Urinary bladder (tissue), 4 donors: ENCODE measurements around the gene DLEC1. TPM values are rescaled to one million over a fixed set of nuclear protein-coding genes. Genes with fewer than 3 reads are reported as not detected.
"Not testable (repeated sequence)": the region's sequence is repeated elsewhere in the genome, so short reads cannot be mapped to it uniquely, and the experiment has no call there.

ENCODE experiments used
- DNase-seq: peaks from one replicate; pipeline ENCODE4 v3.0.0-alpha.2; 2015; ENCODE audit errors: extremely low spot score
- H3K27ac ChIP-seq: one replicate; pipeline ENCODE4 v1.5.1; 2013; ENCODE audit warnings: low read depth, mild to moderate bottlenecking, moderate library complexity
- H3K36me3 ChIP-seq: one replicate; pipeline ENCODE4 v1.6.1; 2013; ENCODE audit warnings: mild to moderate bottlenecking, moderate library complexity; ENCODE audit not compliant: insufficient read depth
- H3K4me1 ChIP-seq: one replicate; pipeline ENCODE4 v1.6.1; 2013; ENCODE audit warnings: mild to moderate bottlenecking, moderate library complexity; ENCODE audit not compliant: insufficient read depth
- H3K4me3 ChIP-seq: one replicate; pipeline ENCODE4 v1.5.1; 2013; ENCODE audit warnings: low read depth, low read length
- WGBS: extraction: QIAGEN DNeasy Blood & Tissue Kit; methylation state at CpG from one replicate; pipeline ENCODE4 v1.1.7; 2013; 5-methylcytosine and 5-hydroxymethylcytosine counted together
- polyA plus RNA-seq: library from polyadenylated mRNA; stranded (reverse); fragments of 200-250 nt; gene quantifications from one replicate; pipeline ENCODE4 v1.2.3, GENCODE V29; 2013
- total RNA-seq: library from RNA; depleted of rRNA; stranded (reverse); fragments of >200 nt; gene quantifications from one replicate; pipeline ENCODE4 v1.2.3, GENCODE V29; 2014
- donor health status: healthy with polysubstance abuse.
- donor health status: healthy.

The DLEC1 gene
- total and polyA plus RNA-seq, 2 donors = 0.29 to 0.42 TPM

DNA sequence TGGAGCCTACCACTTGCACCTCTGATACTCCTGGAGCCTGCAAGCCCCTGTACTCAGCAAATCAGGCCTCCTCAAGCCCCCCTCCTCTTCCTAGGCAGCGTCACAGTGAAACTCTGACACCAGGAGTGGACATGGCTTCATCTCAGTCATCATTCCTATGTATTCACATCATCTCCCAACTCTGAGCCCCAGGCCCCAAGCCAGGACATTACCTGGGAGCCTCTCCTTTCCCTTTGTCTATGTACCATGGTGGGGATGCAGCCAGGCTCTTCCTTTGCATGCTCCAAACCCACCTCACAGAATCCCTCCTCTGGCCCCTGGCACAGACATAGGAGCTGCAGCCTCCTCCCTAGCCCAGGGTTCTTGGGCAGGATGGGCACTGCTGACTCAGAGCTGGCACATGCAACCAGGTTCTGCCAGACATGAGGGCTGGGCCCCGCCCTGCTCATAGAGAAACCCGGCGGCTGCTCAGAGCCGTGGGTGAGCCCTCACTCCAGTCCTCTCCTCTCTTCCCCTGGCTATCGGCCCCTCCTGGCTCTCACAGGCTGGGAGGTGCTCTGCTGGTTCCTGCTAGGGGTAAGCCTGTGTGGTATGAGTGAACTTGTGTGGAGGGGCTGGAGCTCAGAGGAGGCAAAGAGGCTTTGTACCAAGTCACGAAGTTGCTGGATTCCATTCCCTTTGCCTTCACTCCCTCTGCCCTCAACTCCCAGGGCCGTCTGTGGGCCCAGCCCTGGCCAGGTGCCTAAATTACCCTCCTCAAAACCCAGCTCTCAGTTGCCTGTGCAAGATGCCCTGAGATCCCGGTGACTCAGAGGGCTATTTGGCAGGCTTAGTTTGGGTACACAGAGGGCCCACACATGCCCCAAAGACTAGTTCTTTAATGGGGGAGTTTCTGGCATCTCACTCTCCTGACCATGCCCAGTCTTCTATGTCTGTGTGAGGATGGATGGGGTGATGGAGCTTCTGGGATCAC, 7.7 kb upstream of the DLEC1 start:
- DNase-seq = no peak
- peak overlapping the region; percentile 51 for H3K27ac ChIP-seq
- no peaks in the 10 kb centered on the region for H3K4me1 ChIP-seq
- H3K36me3 ChIP-seq = no peaks in the 10 kb centered on the region
- 57% methylated on average over 9 of the region's 9 CpGs for WGBS
- H3K4me3 ChIP-seq = no peak overlapping the region

DNA sequence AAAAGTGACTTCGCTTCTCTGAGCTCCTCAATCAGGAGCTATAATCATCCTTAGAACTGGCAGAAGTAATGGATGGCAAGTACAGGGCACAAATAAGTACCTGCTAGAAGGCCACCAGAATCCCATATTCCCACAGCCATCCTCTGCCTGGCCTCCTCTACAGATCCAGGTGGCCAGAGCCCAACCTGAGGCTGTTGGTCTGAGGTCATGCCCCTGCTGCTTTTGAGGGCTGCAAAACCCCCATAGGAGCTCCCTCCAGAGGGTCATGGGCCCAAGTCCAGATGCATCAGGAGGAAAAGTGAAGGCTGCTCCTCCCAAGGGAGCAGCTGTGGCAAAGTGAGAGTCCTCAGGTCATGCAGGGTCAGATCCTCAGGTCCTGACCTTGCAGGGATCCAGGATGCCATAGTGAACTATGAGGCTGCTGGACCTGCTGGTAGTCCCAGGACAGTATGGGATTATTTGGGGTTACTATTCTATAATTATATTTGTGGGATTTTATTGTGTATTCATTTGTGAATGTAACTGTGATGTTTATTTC, 6.6 kb upstream of the DLEC1 start:
- H3K4me1 ChIP-seq = no peaks in the 10 kb centered on the region
- H3K36me3 ChIP-seq = no peaks in the 10 kb centered on the region
- no peak overlapping the region for H3K27ac ChIP-seq
- no peak overlapping the region for H3K4me3 ChIP-seq
- DNase-seq = no peak
- 98% methylated on average over 1 of the region's 1 CpG for WGBS

DNA sequence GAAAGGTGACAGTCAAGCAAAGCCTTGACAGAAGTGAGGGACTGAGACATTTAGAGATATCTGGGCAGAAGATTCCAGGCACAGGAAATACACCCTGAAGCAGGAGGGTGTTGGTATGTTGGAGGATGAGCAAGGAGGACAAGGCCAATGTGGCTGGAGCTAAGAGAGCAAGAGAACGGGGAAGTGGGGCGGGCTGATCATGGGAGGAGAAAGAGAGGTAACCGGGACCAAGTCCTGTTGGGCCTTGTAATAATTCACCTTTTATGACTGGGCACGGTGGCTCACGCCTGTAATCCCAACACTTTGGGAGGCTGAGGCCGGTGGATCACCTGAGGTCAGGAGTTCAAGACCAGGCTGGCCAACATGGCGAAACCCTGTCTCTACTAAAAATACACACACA, 5.4 kb upstream of the DLEC1 start:
- not testable (repeated sequence) for H3K36me3 ChIP-seq, H3K4me3 ChIP-seq, H3K4me1 ChIP-seq, DNase-seq, H3K27ac ChIP-seq
- 87% methylated on average over 7 of the region's 7 CpGs for WGBS

DNA sequence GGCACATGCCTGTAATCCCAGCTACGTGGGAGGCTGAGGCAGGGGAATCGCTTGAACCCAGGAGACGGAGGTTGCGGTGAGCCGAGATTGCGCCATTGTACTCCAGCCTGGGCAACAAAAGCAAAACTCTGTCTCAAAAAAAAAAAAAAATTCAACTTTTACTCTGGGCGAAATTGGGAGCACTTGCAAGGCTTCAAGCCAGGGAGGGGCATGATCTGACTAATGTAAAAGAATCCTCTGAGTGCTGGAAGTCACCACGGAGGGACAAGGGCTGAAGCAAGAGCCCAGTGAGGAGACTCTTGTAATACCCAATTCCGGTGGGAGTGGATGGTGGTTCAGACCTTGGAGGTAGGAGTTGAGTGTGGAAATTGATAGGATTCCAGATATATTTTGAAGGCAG, 4.7 kb upstream of the DLEC1 start:
- not testable (repeated sequence) for H3K4me3 ChIP-seq, H3K4me1 ChIP-seq, H3K27ac ChIP-seq, H3K36me3 ChIP-seq, DNase-seq
- WGBS = 91% methylated on average over 9 of the region's 9 CpGs

- WGBS = 82% methylated on average over 5 of the region's 5 CpGs
- Histone ChIP-seq H3K27ac (no peak overlapping the region), H3K4me3 (no peak overlapping the region), H3K4me1 (no peaks in the 10 kb centered on the region), H3K36me3 (no peaks in the 10 kb centered on the region)
- no peak for DNase-seq
Measured at GRCh38 chr3:38036286-38036685, 2.7 kb upstream of the DLEC1 start.

DNA sequence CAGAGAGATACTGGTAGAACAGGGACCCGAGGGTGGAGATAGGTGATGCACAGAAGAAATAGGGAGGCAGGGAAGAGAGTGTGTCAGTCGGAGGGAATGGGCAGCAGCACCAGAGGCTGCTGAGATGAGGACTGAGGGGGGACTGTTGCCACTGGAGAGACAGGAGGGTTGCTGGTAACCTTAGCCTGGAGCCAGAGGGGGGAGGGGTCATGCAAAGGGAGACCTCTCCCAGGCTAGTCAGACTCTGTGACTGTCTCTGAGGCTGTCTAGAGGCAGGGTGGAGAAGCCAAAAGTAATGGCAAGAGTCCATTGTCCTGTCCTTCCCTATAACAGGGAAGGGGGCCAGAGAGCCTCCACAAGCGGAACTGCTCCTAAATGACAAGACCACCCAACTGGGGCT, 2.1 kb upstream of the DLEC1 start:
- Histone ChIP-seq H3K27ac (no peak overlapping the region), H3K4me3 (no peak overlapping the region), H3K4me1 (no peaks in the 10 kb centered on the region), H3K36me3 (no peaks in the 10 kb centered on the region)
- DNase-seq = no peak
- WGBS = 77% methylated on average over 3 of the region's 3 CpGs

- Histone ChIP-seq H3K36me3 (no peaks in the 10 kb centered on the region), H3K27ac (no peak overlapping the region), H3K4me3 (no peak overlapping the region), H3K4me1 (no peaks in the 10 kb centered on the region)
- DNase-seq = no peak
- 91% methylated on average over 5 of the region's 5 CpGs for WGBS
Measured at GRCh38 chr3:38038447-38038911, 529 bp upstream of the DLEC1 start.

GRCh38 chr3:38039899-38040261, 872 bp downstream of the DLEC1 start:
- Histone ChIP-seq H3K27ac (no peak overlapping the region), H3K4me1 (no peaks in the 10 kb centered on the region), H3K36me3 (no peaks in the 10 kb centered on the region), H3K4me3 (peak overlapping the region; percentile 37)
- no peak for DNase-seq
- 21% methylated on average over 11 of the region's 11 CpGs for WGBS

- no peak for DNase-seq
- Histone ChIP-seq H3K4me3 (no peak overlapping the region), H3K4me1 (no peaks in the 10 kb centered on the region), H3K36me3 (no peaks in the 10 kb centered on the region), H3K27ac (no peak overlapping the region)
- WGBS = 82% methylated on average over 5 of the region's 5 CpGs
Measured at GRCh38 chr3:38040401-38040800, 1.4 kb downstream of the DLEC1 start.

DNA sequence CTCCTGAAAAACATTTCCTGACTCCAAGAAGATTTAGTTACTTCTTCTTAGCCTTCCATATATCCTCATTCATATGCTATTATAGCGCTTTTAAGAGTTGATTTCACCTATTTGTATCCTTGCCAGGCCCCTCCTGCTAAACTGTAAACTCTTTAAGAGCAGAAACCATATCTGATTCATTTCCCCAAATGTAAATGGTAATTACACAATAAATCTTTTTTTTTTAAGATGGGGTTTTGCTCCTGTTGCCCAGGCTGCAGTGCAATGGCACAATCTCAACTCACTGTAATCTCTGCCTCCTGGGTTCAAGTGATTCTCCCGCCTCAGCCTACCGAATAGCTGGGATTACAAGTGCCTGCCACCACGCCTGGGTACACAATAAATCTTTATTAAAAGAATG, 4.5 kb downstream of the DLEC1 start:
- WGBS = 73% methylated on average over 4 of the region's 4 CpGs
- DNase-seq = no peak
- Histone ChIP-seq H3K4me1 (no peaks in the 10 kb centered on the region), H3K27ac (no peak overlapping the region), H3K4me3 (no peak overlapping the region), H3K36me3 (no peaks in the 10 kb centered on the region)

DNA sequence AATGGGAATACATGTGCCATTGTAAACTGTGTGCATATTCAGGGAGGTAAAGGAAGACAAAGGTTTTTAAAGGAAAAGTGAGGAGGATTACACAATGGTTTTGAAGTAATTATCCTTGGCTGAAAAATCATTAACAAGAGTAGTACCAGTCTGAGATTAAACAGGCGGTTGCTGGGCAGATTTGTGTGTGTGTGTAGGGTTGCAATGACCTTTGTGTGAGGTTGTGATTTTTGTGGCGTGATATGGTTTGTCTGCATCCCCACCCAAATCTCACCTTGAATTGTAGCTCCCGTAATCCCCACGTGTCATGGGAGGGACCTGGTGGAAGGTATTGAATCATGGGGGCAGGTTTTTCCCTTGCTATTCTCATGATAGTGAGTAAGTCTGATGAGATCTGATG, 7.0 kb downstream of the DLEC1 start:
- Histone ChIP-seq H3K4me3 (no peak overlapping the region), H3K27ac (no peak overlapping the region), H3K4me1 (no peaks in the 10 kb centered on the region), H3K36me3 (no peaks in the 10 kb centered on the region)
- DNase-seq = no peak
- WGBS = 91% methylated on average over 4 of the region's 4 CpGs

DNA sequence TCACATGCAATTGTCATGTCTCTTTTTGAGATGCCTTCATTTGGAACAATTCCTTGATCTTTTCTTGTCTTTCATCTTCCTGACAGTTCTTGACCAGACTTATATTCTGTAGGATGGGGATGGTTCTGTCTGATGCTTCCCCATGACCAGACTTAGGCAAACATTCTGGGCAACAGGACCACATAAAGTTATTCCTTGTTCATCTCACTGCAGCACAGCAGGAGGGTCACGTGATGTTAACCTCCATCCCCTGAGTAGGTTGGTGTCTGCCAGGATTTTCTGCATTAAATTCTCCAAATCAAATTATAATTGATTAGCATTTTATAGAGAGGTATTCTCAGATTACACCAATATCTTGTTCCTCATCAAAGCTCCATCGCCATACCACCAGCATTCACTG, 7.8 kb downstream of the DLEC1 start:
- WGBS = 94% methylated on average over 2 of the region's 2 CpGs
- H3K4me3 ChIP-seq = no peak overlapping the region
- H3K36me3 ChIP-seq = no peaks in the 10 kb centered on the region
- no peak for DNase-seq
- H3K27ac ChIP-seq = no peak overlapping the region
- no peaks in the 10 kb centered on the region for H3K4me1 ChIP-seq

DNA sequence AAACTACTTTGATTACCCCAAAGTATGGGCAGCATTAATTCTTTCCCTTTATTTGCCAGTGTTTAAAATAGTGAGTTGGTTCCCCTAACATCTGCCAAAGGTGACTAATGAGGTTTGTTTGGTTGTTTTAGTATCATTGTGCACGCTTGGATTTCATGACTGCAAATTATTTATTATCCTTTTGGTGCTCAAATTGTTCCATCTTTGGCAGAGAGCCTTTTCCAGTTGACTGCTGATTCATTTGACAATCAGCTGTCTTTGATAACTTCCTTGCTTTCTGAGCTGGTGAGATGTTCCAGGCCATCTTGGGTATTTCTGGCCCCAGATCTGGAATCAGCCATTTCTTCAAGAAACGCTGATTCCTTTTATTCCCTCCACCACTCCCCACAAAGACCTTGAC, 8.9 kb downstream of the DLEC1 start:
- WGBS = 69% methylated on average over 2 of the region's 2 CpGs
- no peak for DNase-seq
- Histone ChIP-seq H3K4me3 (no peak overlapping the region), H3K4me1 (no peaks in the 10 kb centered on the region), H3K36me3 (no peaks in the 10 kb centered on the region), H3K27ac (no peak overlapping the region)

DNA sequence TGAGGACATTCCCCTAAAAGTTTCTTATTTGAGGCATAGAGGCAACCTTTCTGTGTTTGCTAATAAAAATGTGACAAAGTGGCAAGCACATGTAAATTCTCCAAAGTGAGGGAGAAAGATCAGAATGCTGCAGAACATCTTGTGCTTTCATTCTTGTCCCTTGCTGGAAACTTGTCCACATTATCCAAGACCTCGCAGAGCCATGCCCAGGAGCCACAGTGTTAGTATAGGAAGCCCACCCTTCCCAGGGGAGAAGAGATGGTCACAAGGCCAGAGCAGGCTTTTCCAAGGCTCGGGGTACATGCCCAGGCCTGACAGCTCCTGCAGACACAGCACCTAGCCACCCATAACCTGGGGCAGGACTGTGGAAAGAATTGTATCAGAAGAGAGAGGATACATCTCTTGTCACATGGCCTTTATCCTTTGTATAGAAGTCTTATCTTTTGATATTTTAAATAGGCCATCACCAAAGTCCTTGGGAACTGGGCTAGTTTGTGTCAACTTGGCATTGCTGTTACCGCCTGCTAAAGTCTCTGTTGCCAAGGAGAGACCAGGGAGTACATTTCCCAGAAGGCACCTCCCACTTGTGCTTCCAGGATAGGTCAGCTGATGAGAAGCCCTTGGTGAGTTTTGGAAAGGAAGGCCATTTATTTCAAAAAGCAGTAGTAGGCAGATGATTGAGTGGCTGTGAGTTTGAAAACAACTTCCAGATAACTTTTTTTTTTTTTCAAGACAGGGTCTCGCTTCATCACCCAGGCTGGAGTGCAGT, 10.5 kb downstream of the DLEC1 start:
- 88% methylated on average over 4 of the region's 4 CpGs for WGBS
- no peak for DNase-seq
- Histone ChIP-seq H3K4me1 (no peaks in the 10 kb centered on the region), H3K27ac (no peak overlapping the region), H3K36me3 (no peaks in the 10 kb centered on the region), H3K4me3 (no peak overlapping the region)
